GM12878 (cell line): ENCODE results near the gene EVI2B. TPM values are rescaled to one million over a fixed set of nuclear protein-coding genes. Genes with fewer than 3 reads are reported as not detected.

Experiments
- CHD4 ChIP-seq: fragments of 200-600 bp; sonication (generic); IDR thresholded peaks from 2 replicates; pipeline ENCODE4 v1.6.1; 2016; ENCODE audit warnings: mild to moderate bottlenecking
- DPF2 ChIP-seq: fragments of 450-650 bp; IDR thresholded peaks from 2 replicates; pipeline ENCODE4 v1.6.1; 2017; ENCODE audit warnings: mild to moderate bottlenecking
- GATAD2B ChIP-seq: fragments of 450-650 bp; conservative IDR thresholded peaks from 2 replicates; pipeline ENCODE4 v1.6.1; 2017; ENCODE audit warnings: low read depth, mild to moderate bottlenecking, moderate library complexity
- IKZF1 ChIP-seq: fragments of 450-650 bp; conservative IDR thresholded peaks from 2 replicates; pipeline ENCODE4 v1.6.1; 2017; ENCODE audit warnings: antibody characterized with exemption, mild to moderate bottlenecking
- MEF2A ChIP-seq: IDR thresholded peaks from 2 replicates; pipeline ENCODE4 v1.6.1; 2011; ENCODE audit warnings: low read depth, mild to moderate bottlenecking, low read length, moderate library complexity; ENCODE audit not compliant: insufficient read depth
- MEF2B ChIP-seq: fragments of 450-650 bp; IDR thresholded peaks from 2 replicates; pipeline ENCODE4 v1.6.1; 2018; ENCODE audit warnings: mild to moderate bottlenecking, moderate library complexity; ENCODE audit not compliant: partially characterized antibody, poor library complexity, severe bottlenecking
- MLLT1 ChIP-seq: fragments of 450-650 bp; IDR thresholded peaks from 2 replicates; pipeline ENCODE4 v1.6.1; 2016; ENCODE audit warnings: mild to moderate bottlenecking
- MTA2 ChIP-seq: fragments of 450-650 bp; IDR thresholded peaks from 2 replicates; pipeline ENCODE4 v1.6.1; 2016; ENCODE audit warnings: low read depth, mild to moderate bottlenecking, moderate library complexity
- NKRF ChIP-seq: fragments of 450-650 bp; conservative IDR thresholded peaks from 2 replicates; pipeline ENCODE4 v1.6.1; 2017; ENCODE audit warnings: mild to moderate bottlenecking, moderate library complexity
- POLR2A ChIP-seq: IDR thresholded peaks from 2 replicates; pipeline ENCODE4 v1.6.1; 2011; ENCODE audit warnings: low read depth, mild to moderate bottlenecking, low read length
- POLR2AphosphoS5 ChIP-seq: IDR thresholded peaks from 2 replicates; pipeline ENCODE4 v1.6.1; 2011; ENCODE audit warnings: mild to moderate bottlenecking, low read length, inconsistent platforms
- SMARCA5 ChIP-seq: fragments of 450-650 bp; IDR thresholded peaks from 2 replicates; pipeline ENCODE4 v1.6.1; 2017; ENCODE audit warnings: mild to moderate bottlenecking
- ZNF687 ChIP-seq: fragments of 450-650 bp; IDR thresholded peaks from 2 replicates; pipeline ENCODE4 v1.6.1; 2017; ENCODE audit warnings: mild to moderate bottlenecking, moderate library complexity
- polyA plus RNA-seq, 11 experiments: library from polyadenylated mRNA; depleted of rRNA in 4 of 11; unstranded in 6 of 11; stranded (reverse) in 5 of 11; fragments of >200 nt; fragmentation: Nextera tagmentation in 4 of 11; fragmentation: Illumina TruSeq in 1 of 11; extraction: Ambion mirVana in 4 of 11; extraction: Trizol in 1 of 11; gene quantifications; 1 replicate in 1 of 11; 2 replicates in 10 of 11; pipeline versions ENCODE4 v1.2.1 to v1.2.3, GENCODE V29; 2011 to 2016; ENCODE audit warnings: inconsistent platforms in 2 of 11, missing spikeins in 2 of 11, low read depth in 1 of 11
- total RNA-seq, 4 experiments: library from RNA; depleted of rRNA in 3 of 4; stranded (reverse); fragments of >200 nt in 3 of 4; fragmentation: Illumina TruSeq in 1 of 4; extraction: Trizol in 1 of 4; gene quantifications; 2 replicates each; pipeline versions ENCODE4 v1.2.1 to v1.2.3, GENCODE V29; 2013 to 2021
- TF ChIP-seq, protein P1 (sequence below): fragments of 450-650 bp; IDR thresholded peaks from 2 replicates; pipeline ENCODE4 v1.6.1; 2017; ENCODE audit warnings: low read depth, mild to moderate bottlenecking, moderate library complexity

Gene EVI2B
- total and polyA plus RNA-seq, 10 of the 15 experiments (the other 5 are each of a cell fraction or from before 2014, with no cell fraction given) = 26.2 to 195 (median 52.0) TPM

DNA sequence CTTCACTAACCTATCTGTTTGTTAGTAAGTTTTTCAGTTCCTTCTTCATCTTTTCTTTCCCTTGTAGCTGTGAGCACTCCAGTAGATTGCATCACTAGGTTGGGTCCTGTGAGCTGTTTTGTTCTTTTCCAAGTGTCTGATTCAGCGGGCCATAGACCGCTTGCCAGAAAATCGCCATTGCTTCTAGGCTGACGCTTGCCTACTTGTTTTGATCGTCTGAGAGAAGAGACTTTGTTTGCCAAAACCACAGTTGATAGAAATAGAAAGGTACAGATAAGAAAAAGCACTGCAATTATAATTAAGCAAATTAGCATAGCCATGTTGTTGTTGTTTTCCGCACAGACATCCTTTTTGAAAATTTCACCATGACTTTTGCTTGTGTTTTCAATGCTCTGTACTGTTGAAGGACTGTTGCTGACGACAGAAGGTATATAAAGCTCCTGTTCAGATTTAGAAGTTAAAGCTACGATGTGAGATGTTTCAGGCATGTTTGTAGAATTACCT, 4.5 kb upstream of the EVI2B start (continued):
- peak; percentile 41 for TF ChIP-seq MEF2B
- peak; percentile 47; the same call in 1 of the 2 replicates for TF ChIP-seq IKZF1
- peak; percentile 70 for TF ChIP-seq MLLT1
- 0 out of 2 replicates have a peak, but pooled peaks have one; percentile 64 for TF ChIP-seq CHD4
- TF ChIP-seq, protein P1, sequence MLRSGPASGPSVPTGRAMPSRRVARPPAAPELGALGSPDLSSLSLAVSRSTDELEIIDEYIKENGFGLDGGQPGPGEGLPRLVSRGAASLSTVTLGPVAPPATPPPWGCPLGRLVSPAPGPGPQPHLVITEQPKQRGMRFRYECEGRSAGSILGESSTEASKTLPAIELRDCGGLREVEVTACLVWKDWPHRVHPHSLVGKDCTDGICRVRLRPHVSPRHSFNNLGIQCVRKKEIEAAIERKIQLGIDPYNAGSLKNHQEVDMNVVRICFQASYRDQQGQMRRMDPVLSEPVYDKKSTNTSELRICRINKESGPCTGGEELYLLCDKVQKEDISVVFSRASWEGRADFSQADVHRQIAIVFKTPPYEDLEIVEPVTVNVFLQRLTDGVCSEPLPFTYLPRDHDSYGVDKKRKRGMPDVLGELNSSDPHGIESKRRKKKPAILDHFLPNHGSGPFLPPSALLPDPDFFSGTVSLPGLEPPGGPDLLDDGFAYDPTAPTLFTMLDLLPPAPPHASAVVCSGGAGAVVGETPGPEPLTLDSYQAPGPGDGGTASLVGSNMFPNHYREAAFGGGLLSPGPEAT = 0 out of 2 replicates have a peak, but pooled peaks have one; percentile 21
- peak; percentile 78 for TF ChIP-seq POLR2AphosphoS5
- TF ChIP-seq POLR2A = peak; percentile 69
- 0 out of 2 replicates have a peak, but pooled peaks have one; percentile 33 for TF ChIP-seq SMARCA5
- TF ChIP-seq MEF2A = 0 out of 2 replicates have a peak, but pooled peaks have one; percentile 61
- peak; percentile 56 for TF ChIP-seq MTA2
- TF ChIP-seq ZNF687 = peak; percentile 52; the same call in 1 of the 2 replicates
- TF ChIP-seq NKRF = no peak
- TF ChIP-seq DPF2 = 0 out of 2 replicates have a peak, but pooled peaks have one; percentile 22
- 0 out of 2 replicates have a peak, but pooled peaks have one; percentile 5 for TF ChIP-seq GATAD2B
